A549 (cell line): ENCODE data around the gene DHDDS. TPM values are rescaled to one million over a fixed set of nuclear protein-coding genes. Genes with fewer than 3 reads are reported as not detected.

Source experiments
- ATAC-seq, 2 experiments: fragments of 200-7000 bp in 1 of 2; fragments of >200 bp in 1 of 2; cut with Nextera tagmentation in 1 of 2; cut with Tn5 transposase in 1 of 2; 3 replicates each; pipeline versions ENCODE4 v1.8.0 to v1.9.1; 2018 to 2020; ENCODE audit warnings: mild to moderate bottlenecking in 1 of 2, moderate library complexity in 1 of 2
- CTCF ChIA-PET: fragments of 300-600 bp; sonication (Branson Sonifier 250); formaldehyde crosslinking; extraction: SDS; loops from one replicate; lab custom pipeline; 2021; ENCODE audit warnings: antibody characterized with exemption, inconsistent platforms; lab: Yijun Ruan, JAX
- POLR2A ChIA-PET: fragments of 350-600 bp; formaldehyde crosslinking; extraction: SDS; loops from one replicate; lab custom pipeline; 2021; ENCODE audit warnings: antibody characterized with exemption, inconsistent platforms; lab: Yijun Ruan, JAX
- DNase-seq, 2 experiments: peaks; one replicate each; pipeline versions ENCODE4 v3.0.0 to v3.0.0-alpha.2; 2011 to 2016; ENCODE audit warnings: low read depth in 1 of 2, low spot score in 1 of 2
- FAIRE-seq: peaks from 2 replicates; lab custom pipeline; 2011; peaks lifted over from hg19 to GRCh38; lab: Jason Lieb, UNC
- H3K27ac ChIP-seq, 2 experiments: fragments of >200 bp; sonication (Bioruptor Twin); formaldehyde crosslinking; 3 replicates each; pipeline ENCODE4 v1.5.1; 2016 to 2017
- H3K4me1 ChIP-seq: fragments of >200 bp; sonication (Bioruptor Twin); formaldehyde crosslinking; 3 replicates; pipeline ENCODE4 v1.6.1; 2016
- H3K4me2 ChIP-seq: fragments of >200 bp; sonication (Bioruptor Twin); formaldehyde crosslinking; 3 replicates; pipeline ENCODE4 v1.6.1; 2016
- H3K4me3 ChIP-seq: fragments of >200 bp; sonication (Bioruptor Twin); formaldehyde crosslinking; 3 replicates; pipeline ENCODE4 v1.5.1; 2016
- H3K9me3 ChIP-seq: fragments of >200 bp; sonication (Bioruptor Twin); formaldehyde crosslinking; 3 replicates; pipeline ENCODE4 v1.6.1; 2016
- BHLHE40 ChIP-seq: IDR thresholded peaks from 2 replicates; pipeline ENCODE4 v1.6.1; 2012; ENCODE audit warnings: low read depth, low read length, inconsistent platforms
- CBX2 ChIP-seq: fragments of 200-600 bp; sonication (generic); IDR thresholded peaks from 2 replicates; pipeline ENCODE4 v1.6.1; 2016; ENCODE audit warnings: low read depth, mild to moderate bottlenecking, borderline replicate concordance
- EHF ChIP-seq: fragments of 250-450 bp; sonication (Bioruptor Pico); IDR thresholded peaks from 2 replicates; pipeline ENCODE4 v1.5.0; 2020; ENCODE audit warnings: mild to moderate bottlenecking
- JUN ChIP-seq, 2 experiments: fragments of >200 bp; sonication (Bioruptor Twin); formaldehyde crosslinking; IDR thresholded peaks; 2 replicates in 1 of 2; 3 replicates in 1 of 2; pipeline ENCODE4 v1.6.1; 2016 to 2017
- JUNB ChIP-seq: fragments of >200 bp; sonication (Bioruptor Twin); formaldehyde crosslinking; IDR thresholded peaks from 2 replicates; pipeline ENCODE4 v1.6.1; 2016
- MAZ ChIP-seq: fragments of 150-350 bp; IDR thresholded peaks from 2 replicates; pipeline ENCODE4 v1.6.1; 2014; ENCODE audit warnings: antibody characterized with exemption, low read depth, low read length, borderline replicate concordance
- MYC ChIP-seq: IDR thresholded peaks from 2 replicates; pipeline ENCODE4 v1.6.1; 2012; ENCODE audit warnings: mild to moderate bottlenecking, inconsistent platforms, low read length, improper control_type of control experiment, borderline replicate concordance
- POLR2AphosphoS2 ChIP-seq: conservative IDR thresholded peaks from 2 replicates; pipeline ENCODE4 v1.6.1; 2012; ENCODE audit warnings: low read length, improper control_type of control experiment, inconsistent platforms
- RCOR1 ChIP-seq: fragments of 150-350 bp; IDR thresholded peaks from 2 replicates; pipeline ENCODE4 v1.6.1; 2014; ENCODE audit warnings: antibody characterized with exemption, low read length, low read depth
- RNF2 ChIP-seq: fragments of 200-600 bp; sonication (generic); IDR thresholded peaks from 2 replicates; pipeline ENCODE4 v1.6.1; 2016; ENCODE audit warnings: low read depth, mild to moderate bottlenecking, antibody characterized with exemption, moderate library complexity, borderline replicate concordance
- SREBF2 ChIP-seq: fragments of 450-650 bp; IDR thresholded peaks from 2 replicates; pipeline ENCODE4 v1.6.1; 2014; ENCODE audit warnings: mild to moderate bottlenecking, moderate library complexity
- TFCP2L1 ChIP-seq: fragments of 250-450 bp; sonication (Bioruptor Pico); IDR thresholded peaks from 2 replicates; pipeline ENCODE4 v1.5.0; 2021; ENCODE audit warnings: mild to moderate bottlenecking
- ZC3H11A ChIP-seq: fragments of 450-650 bp; IDR thresholded peaks from 2 replicates; pipeline ENCODE4 v1.6.1; 2014; ENCODE audit warnings: antibody characterized with exemption, mild to moderate bottlenecking
- WGBS: methylation state at CpG from one replicate; pipeline ENCODE4 v1.1.6; 2017; ENCODE audit errors: missing lambda C conversion rate; 5-methylcytosine and 5-hydroxymethylcytosine counted together
- polyA plus RNA-seq, 4 experiments: library from polyadenylated mRNA; depleted of rRNA in 3 of 4; stranded (reverse); fragments of >200 nt; fragmentation: RNase III in 1 of 4; extraction: RNeasy Plus Mini Kit Qiagen cat#74134 plus additional on column Dnase treatment in 1 of 4; gene quantifications; 2 replicates in 3 of 4; 3 replicates in 1 of 4; pipeline ENCODE4 v1.2.3, GENCODE V29; 2011 to 2017
- TF ChIP-seq, protein P1 (sequence below): fragments of 150-350 bp; IDR thresholded peaks from 2 replicates; pipeline ENCODE4 v1.6.1; 2014; ENCODE audit warnings: low read depth, mild to moderate bottlenecking, low read length
- TF ChIP-seq, protein P2 (sequence below): fragments of 450-650 bp; IDR thresholded peaks from 2 replicates; pipeline ENCODE4 v1.6.1; 2014; ENCODE audit warnings: antibody characterized with exemption
- TF ChIP-seq, protein P3 (sequence below): fragments of >200 bp; sonication (Bioruptor Twin); formaldehyde crosslinking; IDR thresholded peaks from 3 replicates; pipeline ENCODE4 v1.5.1; 2016
- TF ChIP-seq, protein P4 (sequence below): fragments of >200 bp; sonication (Bioruptor Twin); formaldehyde crosslinking; IDR thresholded peaks from 2 replicates; pipeline ENCODE4 v1.6.1; 2016
- TF ChIP-seq, protein P5 (sequence below): IDR thresholded peaks from 2 replicates; pipeline ENCODE4 v1.6.1; 2012; ENCODE audit warnings: low read depth, borderline replicate concordance

Gene DHDDS
- polyA plus RNA-seq, 2 of the 4 experiments (the other 2 are of a cell fraction): 26.0 to 27.3 TPM

DNA sequence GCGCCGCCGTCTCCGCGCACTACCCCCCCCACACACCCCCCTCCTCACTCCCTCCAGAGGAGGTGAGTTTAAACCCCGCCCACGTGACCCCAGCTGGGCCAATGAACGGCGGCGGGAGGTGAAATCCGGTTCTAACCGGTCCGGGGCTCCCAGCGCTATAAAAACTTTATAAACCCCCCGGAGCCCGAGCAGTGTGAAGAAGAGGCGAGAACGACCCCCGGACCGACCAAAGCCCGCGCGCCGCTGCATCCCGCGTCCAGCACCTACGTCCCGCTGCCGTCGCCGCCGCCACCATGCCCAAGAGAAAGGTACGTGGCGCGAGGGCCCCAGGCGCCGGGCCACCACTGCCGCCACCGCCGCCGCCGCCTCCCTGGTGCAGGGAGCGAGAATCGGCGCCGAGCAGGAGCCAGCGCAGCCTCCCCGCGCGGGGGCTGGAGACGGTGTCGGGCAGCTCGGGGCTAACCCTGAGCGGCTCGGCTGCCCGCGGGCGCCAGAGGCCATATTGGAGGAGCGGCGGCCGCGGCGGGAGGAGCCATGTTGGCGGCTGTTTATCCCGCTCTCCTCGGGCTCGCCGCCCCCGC lies 40.3 kb downstream of the DHDDS start, which contains the start of gene HMGN2 (continued):
- TF ChIP-seq, protein P1, sequence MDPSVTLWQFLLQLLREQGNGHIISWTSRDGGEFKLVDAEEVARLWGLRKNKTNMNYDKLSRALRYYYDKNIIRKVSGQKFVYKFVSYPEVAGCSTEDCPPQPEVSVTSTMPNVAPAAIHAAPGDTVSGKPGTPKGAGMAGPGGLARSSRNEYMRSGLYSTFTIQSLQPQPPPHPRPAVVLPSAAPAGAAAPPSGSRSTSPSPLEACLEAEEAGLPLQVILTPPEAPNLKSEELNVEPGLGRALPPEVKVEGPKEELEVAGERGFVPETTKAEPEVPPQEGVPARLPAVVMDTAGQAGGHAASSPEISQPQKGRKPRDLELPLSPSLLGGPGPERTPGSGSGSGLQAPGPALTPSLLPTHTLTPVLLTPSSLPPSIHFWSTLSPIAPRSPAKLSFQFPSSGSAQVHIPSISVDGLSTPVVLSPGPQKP: no peak
- no peak for TF ChIP-seq MYC
- no peak for TF ChIP-seq BHLHE40
- no peak for TF ChIP-seq RNF2
- TF ChIP-seq, protein P2, sequence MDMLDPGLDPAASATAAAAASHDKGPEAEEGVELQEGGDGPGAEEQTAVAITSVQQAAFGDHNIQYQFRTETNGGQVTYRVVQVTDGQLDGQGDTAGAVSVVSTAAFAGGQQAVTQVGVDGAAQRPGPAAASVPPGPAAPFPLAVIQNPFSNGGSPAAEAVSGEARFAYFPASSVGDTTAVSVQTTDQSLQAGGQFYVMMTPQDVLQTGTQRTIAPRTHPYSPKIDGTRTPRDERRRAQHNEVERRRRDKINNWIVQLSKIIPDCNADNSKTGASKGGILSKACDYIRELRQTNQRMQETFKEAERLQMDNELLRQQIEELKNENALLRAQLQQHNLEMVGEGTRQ: peak; percentile 76
- no peak for TF ChIP-seq POLR2AphosphoS2
- no peak for TF ChIP-seq SREBF2
- no peak for TF ChIP-seq RCOR1
- TF ChIP-seq, protein P3, sequence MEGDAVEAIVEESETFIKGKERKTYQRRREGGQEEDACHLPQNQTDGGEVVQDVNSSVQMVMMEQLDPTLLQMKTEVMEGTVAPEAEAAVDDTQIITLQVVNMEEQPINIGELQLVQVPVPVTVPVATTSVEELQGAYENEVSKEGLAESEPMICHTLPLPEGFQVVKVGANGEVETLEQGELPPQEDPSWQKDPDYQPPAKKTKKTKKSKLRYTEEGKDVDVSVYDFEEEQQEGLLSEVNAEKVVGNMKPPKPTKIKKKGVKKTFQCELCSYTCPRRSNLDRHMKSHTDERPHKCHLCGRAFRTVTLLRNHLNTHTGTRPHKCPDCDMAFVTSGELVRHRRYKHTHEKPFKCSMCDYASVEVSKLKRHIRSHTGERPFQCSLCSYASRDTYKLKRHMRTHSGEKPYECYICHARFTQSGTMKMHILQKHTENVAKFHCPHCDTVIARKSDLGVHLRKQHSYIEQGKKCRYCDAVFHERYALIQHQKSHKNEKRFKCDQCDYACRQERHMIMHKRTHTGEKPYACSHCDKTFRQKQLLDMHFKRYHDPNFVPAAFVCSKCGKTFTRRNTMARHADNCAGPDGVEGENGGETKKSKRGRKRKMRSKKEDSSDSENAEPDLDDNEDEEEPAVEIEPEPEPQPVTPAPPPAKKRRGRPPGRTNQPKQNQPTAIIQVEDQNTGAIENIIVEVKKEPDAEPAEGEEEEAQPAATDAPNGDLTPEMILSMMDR: no peak
- no peak for TF ChIP-seq JUNB
- TF ChIP-seq ZC3H11A: no peak
- TF ChIP-seq, protein P4, sequence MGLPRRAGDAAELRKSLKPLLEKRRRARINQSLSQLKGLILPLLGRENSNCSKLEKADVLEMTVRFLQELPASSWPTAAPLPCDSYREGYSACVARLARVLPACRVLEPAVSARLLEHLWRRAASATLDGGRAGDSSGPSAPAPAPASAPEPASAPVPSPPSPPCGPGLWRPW: no peak
- TF ChIP-seq MAZ: peak; percentile 12; the same call in 1 of the 2 replicates
- TF ChIP-seq EHF (CRISPR knock-in tag): no peak

- H3K9me3 ChIP-seq: no peaks in the 10 kb centered on the region
These were observed 41.1 kb downstream of the DHDDS start for GRCh38 chr1:26472901-26473845.

More at GRCh38 chr1:26472901-26473845, 41.1 kb downstream of the DHDDS start:
- FAIRE-seq (no peak), DNase-seq (peak; percentile 72 to 88), ATAC-seq (peak; percentile 60 to 70)
- CTCF ChIA-PET: interaction anchor here (2.9 kb wide), 1 partner anchor 27 kb away, joined by 13 read pairs; no protein-coding TSS in a partner anchor
- Histone ChIP-seq H3K4me2 (peak overlapping the region; percentile 78), H3K4me3 (peak overlapping the region; percentile 83), H3K4me1 (peaks cover 20% of the 10 kb centered on the region; the same call in 2 of the 3 replicates), H3K27ac (peak overlapping the region; percentile 98 to 100)
- POLR2A ChIA-PET: interaction anchor here (1.1 to 4.4 kb wide), 4 partner anchors 27 to 315 kb away, joined by 3 to 18 read pairs (median 4); partner anchors contain the start of genes DHDDS and PIGV
- 10% methylated on average over 20 of the region's 71 CpGs for WGBS
- TF ChIP-seq CBX2 (no peak), TFCP2L1 (CRISPR knock-in tag) (no peak), BHLHE40 (peak; percentile 70), JUN (IDR thresholded peaks at IDR 0.05) (peak in 1 of 2 experiments; percentile 72; a peak in 4 of 5 replicates), MAZ (no peak)
- TF ChIP-seq, protein P2: 0 out of 2 replicates have a peak, but pooled peaks have one; percentile 22
- TF ChIP-seq, protein P5, sequence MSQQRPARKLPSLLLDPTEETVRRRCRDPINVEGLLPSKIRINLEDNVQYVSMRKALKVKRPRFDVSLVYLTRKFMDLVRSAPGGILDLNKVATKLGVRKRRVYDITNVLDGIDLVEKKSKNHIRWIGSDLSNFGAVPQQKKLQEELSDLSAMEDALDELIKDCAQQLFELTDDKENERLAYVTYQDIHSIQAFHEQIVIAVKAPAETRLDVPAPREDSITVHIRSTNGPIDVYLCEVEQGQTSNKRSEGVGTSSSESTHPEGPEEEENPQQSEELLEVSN: peak; percentile 68
